SK-N-SH (cell line): ENCODE measurements around the gene JAZF1.

Source experiments
- CTCF ChIP-seq: fragments of 200-600 bp; sonication (generic); IDR thresholded peaks from 2 replicates; pipeline ENCODE4 v1.6.1; 2017; ENCODE audit warnings: antibody characterized with exemption, mild to moderate bottlenecking, moderate library complexity
- GATA2 ChIP-seq: sonication (generic); formaldehyde crosslinking; IDR thresholded peaks from 2 replicates; pipeline ENCODE4 v1.5.0; 2020; ENCODE audit warnings: mild to moderate bottlenecking, missing genetic modification reagents
- MXI1 ChIP-seq: IDR thresholded peaks from 2 replicates; pipeline ENCODE4 v1.6.1; 2012; ENCODE audit warnings: mild to moderate bottlenecking, low read depth, low read length, improper control_type of control experiment
- NRF1 ChIP-seq: IDR thresholded peaks from 2 replicates; pipeline ENCODE4 v1.6.1; 2012; ENCODE audit warnings: low read depth, mild to moderate bottlenecking, low read length
- POLR2AphosphoS5 ChIP-seq: IDR thresholded peaks from 2 replicates; pipeline ENCODE4 v1.6.1; 2012; ENCODE audit warnings: low read depth, low read length
- REST ChIP-seq: IDR thresholded peaks from 2 replicates; pipeline ENCODE4 v1.6.1; 2012; ENCODE audit warnings: mild to moderate bottlenecking, low read depth, low read length, moderate library complexity
- RXRA ChIP-seq: IDR thresholded peaks from 2 replicates; pipeline ENCODE4 v1.4.0; 2012; ENCODE audit warnings: low read depth, mild to moderate bottlenecking, borderline replicate concordance
- SMC3 ChIP-seq: IDR thresholded peaks from 2 replicates; pipeline ENCODE4 v1.6.1; 2012; ENCODE audit warnings: low read depth, low read length, improper control_type of control experiment
- USF2 ChIP-seq: fragments of 150-350 bp; IDR thresholded peaks from 2 replicates; pipeline ENCODE4 v1.6.1; 2017; ENCODE audit warnings: antibody characterized with exemption, low read length, low read depth, borderline replicate concordance
- TF ChIP-seq, protein P1 (sequence below): IDR thresholded peaks from 2 replicates; pipeline ENCODE4 v1.4.0; 2012; ENCODE audit warnings: low read depth, borderline replicate concordance
- TF ChIP-seq, protein P2 (sequence below): IDR thresholded peaks from 2 replicates; pipeline ENCODE4; 2012
- TF ChIP-seq, protein P3 (sequence below): IDR thresholded peaks from 2 replicates; pipeline ENCODE4 v1.4.0; 2012; ENCODE audit warnings: low read depth, borderline replicate concordance

DNA sequence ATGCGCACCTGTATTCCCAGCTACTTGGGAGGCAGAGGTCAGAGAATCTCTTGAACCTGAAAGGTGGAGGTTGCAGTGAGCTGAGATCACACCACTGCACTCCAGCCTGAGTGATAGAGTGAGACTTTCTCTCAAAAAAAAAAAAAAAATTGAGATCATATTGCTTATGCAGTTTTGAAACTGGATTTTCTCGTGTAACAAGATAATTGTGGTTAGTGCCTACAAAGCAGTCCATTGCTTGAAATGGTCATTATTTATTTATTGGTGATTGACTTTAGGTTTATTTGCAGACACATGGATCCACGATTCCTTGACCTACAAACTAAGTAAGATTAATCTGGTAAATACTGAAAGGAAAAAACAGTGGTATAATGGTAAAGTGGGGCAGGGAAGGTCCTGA is 290.8 kb downstream of the JAZF1 start:
- TF ChIP-seq MXI1 = no peak
- TF ChIP-seq CTCF = no peak
- TF ChIP-seq, protein P1, sequence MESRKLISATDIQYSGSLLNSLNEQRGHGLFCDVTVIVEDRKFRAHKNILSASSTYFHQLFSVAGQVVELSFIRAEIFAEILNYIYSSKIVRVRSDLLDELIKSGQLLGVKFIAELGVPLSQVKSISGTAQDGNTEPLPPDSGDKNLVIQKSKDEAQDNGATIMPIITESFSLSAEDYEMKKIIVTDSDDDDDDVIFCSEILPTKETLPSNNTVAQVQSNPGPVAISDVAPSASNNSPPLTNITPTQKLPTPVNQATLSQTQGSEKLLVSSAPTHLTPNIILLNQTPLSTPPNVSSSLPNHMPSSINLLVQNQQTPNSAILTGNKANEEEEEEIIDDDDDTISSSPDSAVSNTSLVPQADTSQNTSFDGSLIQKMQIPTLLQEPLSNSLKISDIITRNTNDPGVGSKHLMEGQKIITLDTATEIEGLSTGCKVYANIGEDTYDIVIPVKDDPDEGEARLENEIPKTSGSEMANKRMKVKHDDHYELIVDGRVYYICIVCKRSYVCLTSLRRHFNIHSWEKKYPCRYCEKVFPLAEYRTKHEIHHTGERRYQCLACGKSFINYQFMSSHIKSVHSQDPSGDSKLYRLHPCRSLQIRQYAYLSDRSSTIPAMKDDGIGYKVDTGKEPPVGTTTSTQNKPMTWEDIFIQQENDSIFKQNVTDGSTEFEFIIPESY = no peak
- TF ChIP-seq NRF1 = no peak
- no peak for TF ChIP-seq POLR2AphosphoS5
- TF ChIP-seq USF2 = no peak
- TF ChIP-seq, protein P2, sequence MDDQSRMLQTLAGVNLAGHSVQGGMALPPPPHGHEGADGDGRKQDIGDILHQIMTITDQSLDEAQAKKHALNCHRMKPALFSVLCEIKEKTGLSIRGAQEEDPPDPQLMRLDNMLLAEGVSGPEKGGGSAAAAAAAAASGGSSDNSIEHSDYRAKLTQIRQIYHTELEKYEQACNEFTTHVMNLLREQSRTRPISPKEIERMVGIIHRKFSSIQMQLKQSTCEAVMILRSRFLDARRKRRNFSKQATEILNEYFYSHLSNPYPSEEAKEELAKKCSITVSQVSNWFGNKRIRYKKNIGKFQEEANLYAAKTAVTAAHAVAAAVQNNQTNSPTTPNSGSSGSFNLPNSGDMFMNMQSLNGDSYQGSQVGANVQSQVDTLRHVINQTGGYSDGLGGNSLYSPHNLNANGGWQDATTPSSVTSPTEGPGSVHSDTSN = no peak
- TF ChIP-seq SMC3 = no peak
- no peak for TF ChIP-seq RXRA
- TF ChIP-seq, protein P3, sequence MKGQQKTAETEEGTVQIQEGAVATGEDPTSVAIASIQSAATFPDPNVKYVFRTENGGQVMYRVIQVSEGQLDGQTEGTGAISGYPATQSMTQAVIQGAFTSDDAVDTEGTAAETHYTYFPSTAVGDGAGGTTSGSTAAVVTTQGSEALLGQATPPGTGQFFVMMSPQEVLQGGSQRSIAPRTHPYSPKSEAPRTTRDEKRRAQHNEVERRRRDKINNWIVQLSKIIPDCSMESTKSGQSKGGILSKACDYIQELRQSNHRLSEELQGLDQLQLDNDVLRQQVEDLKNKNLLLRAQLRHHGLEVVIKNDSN = no peak
- no peak for TF ChIP-seq GATA2
- no peak for TF ChIP-seq REST
